GM19099 (cell line): ENCODE results near the gene HMX3.

ENCODE experiments used
- POLR2A ChIP-seq: IDR thresholded peaks from 3 replicates; pipeline ENCODE4 v1.6.1; 2011; ENCODE audit warnings: low read depth; ENCODE audit not compliant: insufficient read length; ENCODE audit errors: extremely low read depth

The HMX3 gene

GRCh38 chr10:123126246-123126645 is 9.5 kb upstream of the HMX3 start:
- no peak for TF ChIP-seq POLR2A

- TF ChIP-seq POLR2A: no peak
Measured at GRCh38 chr10:123129618-123130271, 6.0 kb upstream of the HMX3 start.

GRCh38 chr10:123132576-123133477 is 2.9 kb upstream of the HMX3 start:
- no peak for TF ChIP-seq POLR2A

DNA sequence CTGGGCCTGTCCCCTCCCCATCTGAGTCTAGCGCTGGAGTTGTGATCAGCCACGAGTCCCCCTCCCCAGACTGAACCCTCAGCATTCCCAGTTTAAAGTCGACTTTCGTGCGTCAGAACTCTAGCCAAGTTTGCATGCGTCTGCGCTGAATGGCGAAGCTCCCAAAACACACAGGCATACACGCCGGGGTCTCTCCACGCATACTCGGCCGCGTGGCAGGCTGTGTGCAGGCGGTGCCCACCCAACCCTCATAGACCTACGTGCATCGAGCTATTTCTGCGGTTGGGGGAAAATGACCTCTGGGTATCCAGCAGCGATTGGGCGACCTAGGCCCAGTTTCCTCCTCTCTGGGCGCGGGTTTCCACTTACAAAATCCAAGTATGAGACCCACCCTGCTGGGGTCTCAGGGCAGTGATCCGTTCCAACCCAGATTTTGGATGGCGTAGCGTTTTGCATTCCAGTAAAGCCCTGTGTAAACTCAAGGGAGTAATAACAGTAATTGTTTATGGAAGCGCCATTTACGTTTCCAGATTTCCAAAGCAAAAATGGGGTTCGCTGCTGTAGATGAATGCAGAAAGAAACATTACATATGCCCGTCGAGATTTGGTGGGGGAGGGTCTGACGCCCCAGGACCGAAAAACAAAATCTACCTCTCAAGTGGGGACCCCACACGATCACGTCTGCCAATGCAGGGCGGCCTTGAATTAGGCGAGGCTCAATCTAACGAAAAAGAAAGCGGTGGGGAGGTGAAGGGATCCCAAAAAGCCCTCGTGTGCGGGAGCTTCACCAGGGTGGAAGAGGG is 2.0 kb upstream of the HMX3 start:
- TF ChIP-seq POLR2A: no peak

DNA sequence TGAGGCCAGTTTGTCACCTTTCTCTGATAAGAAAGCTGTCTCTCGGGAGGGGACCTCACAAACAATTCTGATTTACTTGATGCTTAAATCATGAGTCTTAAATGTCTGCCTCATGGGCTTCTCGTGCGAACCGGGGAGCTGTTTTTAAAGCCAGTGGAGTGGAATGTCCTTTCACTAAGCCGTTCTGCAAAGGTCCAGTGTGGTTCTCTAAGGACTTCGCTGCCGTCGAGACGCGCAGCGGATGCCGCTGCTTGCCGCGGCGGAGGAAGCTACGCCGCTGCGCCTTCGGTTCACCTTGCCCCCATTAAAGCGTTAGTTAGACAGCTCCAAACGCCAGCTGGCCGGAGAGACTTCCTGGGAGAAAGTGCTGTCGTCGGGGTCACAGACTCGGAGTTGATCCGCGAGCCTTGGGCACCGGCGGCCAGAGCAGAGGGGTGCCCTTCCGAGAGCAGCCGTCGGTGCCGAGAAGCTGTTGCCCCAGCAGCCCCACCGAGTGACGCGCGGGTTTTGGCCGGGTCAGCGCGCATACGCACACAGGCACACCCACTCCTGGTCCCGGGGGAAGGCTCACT is 1.3 kb upstream of the HMX3 start:
- no peak for TF ChIP-seq POLR2A

DNA sequence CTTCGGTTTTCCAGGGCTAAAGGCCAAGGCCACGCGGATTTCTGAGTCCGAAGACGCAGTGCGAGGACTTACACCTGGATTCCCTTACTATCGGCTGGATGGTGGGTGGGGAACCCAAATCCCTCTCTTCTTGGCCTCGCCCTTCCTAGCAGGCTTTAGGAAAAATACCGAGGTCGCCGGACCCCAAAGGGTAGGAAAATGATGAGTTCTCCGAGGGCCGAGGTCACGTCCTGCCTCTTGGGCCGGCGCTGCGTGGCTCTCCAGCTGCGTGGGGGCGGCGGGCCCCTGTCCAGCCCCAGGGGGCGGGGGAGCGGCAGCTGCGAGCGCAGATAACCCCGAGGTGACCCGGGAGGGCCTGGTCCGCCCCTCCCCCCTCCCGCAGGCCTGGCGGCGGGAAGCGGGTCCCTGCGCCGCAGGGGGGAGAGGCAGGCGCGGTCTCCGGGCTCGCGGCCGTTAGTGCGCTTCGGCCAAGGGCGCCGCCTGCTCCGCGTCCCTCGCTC is 805 bp upstream of the HMX3 start:
- no peak for TF ChIP-seq POLR2A

DNA sequence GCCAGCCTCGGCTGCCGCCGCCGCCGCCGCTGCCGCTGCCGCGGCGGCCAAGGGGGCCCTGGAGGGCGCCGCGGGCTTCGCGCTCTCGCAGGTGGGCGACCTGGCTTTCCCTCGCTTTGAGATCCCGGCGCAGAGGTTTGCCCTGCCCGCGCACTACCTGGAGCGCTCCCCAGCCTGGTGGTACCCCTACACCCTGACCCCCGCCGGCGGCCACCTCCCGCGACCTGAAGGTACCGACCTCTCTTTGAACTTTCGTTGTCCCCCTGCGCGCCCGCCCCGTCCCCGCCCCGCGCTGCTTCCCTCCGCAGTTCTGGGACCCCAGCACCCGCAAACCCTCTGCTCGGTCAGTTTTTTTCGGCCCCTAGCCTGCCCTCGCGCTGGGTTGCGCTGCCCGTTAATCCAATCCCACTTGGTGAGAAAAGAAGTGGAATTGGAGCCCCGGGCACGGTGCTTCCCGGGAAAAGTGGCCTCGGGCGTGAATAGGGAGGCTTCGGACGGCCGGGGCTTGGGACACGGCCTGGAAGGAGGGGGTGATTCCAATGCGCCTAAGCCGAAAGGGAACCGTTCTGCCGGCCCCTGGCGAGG is 543 bp downstream of the HMX3 start:
- TF ChIP-seq POLR2A: no peak

DNA sequence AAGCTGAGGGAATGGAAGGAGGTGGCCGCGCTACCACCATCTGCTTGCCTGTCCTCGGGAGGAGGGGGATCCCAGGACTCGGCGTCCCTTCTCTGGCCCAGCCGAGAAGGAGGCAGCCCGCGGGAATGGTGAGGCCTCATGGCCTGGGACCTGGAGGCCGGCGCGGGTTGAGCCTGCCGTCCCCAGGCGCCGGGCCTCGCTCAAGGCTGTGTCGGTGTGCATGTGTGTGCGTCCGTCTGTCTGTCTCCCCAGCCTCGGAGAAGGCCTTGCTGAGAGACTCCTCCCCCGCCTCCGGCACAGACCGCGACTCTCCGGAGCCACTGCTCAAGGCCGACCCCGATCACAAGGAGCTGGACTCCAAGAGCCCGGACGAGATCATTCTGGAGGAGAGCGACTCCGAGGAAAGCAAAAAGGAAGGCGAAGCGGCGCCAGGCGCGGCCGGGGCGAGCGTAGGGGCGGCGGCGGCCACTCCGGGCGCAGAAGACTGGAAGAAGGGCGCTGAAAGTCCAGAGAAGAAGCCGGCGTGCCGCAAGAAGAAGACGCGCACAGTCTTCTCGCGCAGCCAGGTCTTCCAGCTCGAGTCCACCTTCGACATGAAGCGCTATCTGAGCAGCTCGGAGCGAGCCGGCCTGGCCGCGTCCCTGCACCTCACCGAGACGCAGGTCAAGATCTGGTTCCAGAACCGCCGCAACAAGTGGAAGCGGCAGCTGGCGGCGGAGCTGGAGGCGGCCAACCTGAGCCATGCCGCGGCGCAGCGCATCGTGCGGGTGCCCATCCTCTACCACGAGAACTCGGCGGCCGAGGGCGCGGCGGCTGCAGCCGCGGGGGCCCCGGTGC is 1.3 kb downstream of the HMX3 start:
- TF ChIP-seq POLR2A: no peak

DNA sequence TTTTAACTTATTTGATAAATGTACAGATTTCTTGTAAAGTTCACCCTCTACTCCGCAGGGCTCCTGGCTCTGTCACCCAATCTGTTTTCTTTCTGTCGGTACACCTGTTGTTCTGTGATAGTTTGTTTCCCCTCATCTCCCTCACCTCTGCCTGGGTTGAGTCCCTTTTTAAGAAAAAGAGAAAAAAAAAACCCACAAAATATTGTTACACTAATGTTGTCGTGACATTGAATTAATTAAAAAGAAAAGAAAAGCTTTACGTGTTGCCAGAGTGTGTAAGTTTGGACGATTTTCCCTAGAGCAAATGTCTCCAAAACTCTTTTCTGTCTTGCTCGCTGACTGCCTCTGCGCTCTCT is 3.4 kb downstream of the HMX3 start:
- TF ChIP-seq POLR2A: no peak

DNA sequence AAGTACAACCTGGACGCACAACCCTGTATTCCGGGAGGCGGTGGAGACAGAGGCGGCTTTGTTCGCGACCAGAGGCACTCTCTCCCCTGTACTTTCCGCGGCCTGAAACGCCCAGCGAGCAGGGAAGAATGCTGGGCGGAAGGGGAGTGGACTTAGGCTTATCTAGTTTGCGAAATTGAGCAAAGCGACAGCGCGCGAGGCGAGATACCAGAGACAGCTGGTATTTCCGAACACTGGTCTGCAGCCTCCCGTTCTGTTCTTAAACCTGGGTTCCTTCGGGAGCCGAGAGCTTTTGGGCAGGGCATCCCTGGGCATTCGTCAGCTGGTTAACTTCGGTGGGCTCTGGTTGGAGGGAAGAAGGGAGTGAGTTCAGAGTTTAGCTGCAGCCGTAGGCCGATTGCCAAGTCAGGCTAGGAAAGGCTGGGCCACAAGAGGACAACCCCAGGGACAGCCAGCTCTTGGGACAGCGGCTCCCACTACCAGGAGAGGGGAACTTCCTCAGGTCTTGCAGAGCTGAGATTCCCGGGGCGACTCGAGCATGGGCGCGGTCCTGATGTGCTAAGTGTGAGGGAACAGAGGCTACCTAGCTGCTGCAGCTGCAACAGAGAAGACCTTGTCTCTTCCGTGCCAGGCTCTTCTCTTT is 3.9 kb downstream of the HMX3 start:
- TF ChIP-seq POLR2A: no peak

DNA sequence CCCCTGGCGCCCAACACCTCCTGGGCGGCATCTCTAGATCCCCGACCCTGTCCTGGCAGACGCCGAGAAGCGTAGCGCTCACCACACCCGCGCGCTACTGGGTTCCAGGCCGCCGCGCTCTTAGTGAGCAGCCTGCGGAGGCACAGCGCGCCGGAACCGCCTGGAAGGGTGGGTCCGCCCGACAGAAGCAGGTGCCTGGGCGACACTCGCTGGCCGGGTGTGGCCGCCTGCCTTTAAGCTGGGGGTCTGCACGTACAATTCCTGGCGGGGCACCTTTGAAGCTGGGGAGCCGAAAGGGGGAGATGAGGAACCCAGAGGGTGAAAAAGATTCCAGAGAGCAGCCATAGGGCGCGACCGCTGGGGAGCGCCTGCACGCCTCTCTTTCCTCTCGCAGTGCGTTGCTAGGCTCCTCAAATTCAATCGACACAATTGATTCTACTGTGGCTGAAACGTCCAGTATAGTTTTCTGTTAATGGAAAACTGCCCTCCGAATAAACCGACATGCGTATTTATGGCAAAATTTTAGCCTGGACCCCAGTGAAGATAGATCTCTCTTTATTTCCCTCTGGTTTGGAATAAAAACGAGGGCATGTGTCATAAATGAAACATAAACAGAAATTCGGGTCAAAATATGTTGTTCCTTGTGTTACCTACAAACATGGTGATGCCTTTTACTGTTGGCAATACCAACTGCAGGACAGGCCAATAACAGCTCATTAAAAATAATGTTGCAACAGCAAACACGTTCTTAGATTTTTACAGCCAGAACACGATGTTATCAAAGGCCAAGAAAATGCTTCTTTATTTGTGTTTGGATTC is 4.6 kb downstream of the HMX3 start:
- TF ChIP-seq POLR2A: no peak

DNA sequence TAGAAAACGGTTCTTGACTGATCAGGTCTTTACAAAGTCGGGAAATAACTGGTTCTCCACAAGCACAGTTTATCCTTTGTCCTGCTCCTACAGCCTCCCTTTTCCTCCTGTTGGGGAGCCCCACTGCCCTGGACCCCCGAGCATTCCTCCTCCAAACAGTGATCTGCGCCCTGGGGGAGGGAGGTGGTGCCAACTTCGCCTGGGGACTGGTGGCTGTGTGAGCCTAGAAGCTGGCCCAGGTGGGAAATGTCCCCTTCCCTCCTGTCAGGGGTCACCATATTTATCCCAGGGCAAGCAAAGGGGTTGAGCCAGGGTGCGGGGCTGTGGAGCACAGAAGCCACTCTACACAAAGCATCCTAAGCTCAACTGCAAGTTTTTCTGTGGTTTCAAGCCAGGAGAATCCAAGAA is 5.2 kb downstream of the HMX3 start:
- TF ChIP-seq POLR2A: no peak
